ENCODE measurements around the gene SPDYC.

Gene SPDYC

GRCh38 chr11:65187971-65188461 lies 18.0 kb downstream of the SPDYC start:
- no peak for TF ChIP-seq CTCF (IDR thresholded peaks at IDR 0.05; ENCODE audit: insufficient read depth, low read length, missing control alignments)

GRCh38 chr11:65188486-65188885 lies 18.5 kb downstream of the SPDYC start:
- H3K4me3 ChIP-seq (ENCODE audit: low read depth, low read length) = no peak overlapping the region
- TF ChIP-seq CTCF (IDR thresholded peaks at IDR 0.05; ENCODE audit: insufficient read depth, low read length, missing control alignments) = no peak
- CTCF ChIA-PET = no interaction called here
- no peak for DNase-seq (ENCODE audit: low read depth, low spot score)
- POLR2A ChIA-PET = no interaction called here

More at GRCh38 chr11:65187971-65188461, 18.0 kb downstream of the SPDYC start:
- no peak for DNase-seq (ENCODE audit: low read depth, low spot score)
- ChIA-PET CTCF (no interaction called here), POLR2A (no interaction called here)
- H3K4me3 ChIP-seq (ENCODE audit: low read depth, low read length) = no peak overlapping the region

- CTCF ChIA-PET = no interaction called here
Observed at GRCh38 chr11:65189191-65189590, 19.2 kb downstream of the SPDYC start.

GRCh38 chr11:65194564-65194963 lies 24.5 kb downstream of the SPDYC start:
- CTCF ChIA-PET = no interaction called here
- no peak for TF ChIP-seq CTCF (IDR thresholded peaks at IDR 0.05; ENCODE audit: insufficient read depth, low read length, missing control alignments)
- DNase-seq (ENCODE audit: low read depth, low spot score) = no peak
- POLR2A ChIA-PET = no interaction called here
- no peak overlapping the region for H3K4me3 ChIP-seq (ENCODE audit: low read depth, low read length)

More at GRCh38 chr11:65189191-65189590, 19.2 kb downstream of the SPDYC start:
- no peak for DNase-seq (ENCODE audit: low read depth, low spot score)
- no peak overlapping the region for H3K4me3 ChIP-seq (ENCODE audit: low read depth, low read length)
- POLR2A ChIA-PET = no interaction called here
- TF ChIP-seq CTCF (IDR thresholded peaks at IDR 0.05; ENCODE audit: insufficient read depth, low read length, missing control alignments) = no peak

GRCh38 chr11:65204143-65204542 lies 34.1 kb downstream of the SPDYC start:
- no peak overlapping the region for H3K4me3 ChIP-seq (ENCODE audit: low read depth, low read length)

More at GRCh38 chr11:65204143-65204542, 34.1 kb downstream of the SPDYC start:
- TF ChIP-seq CTCF (IDR thresholded peaks at IDR 0.05; ENCODE audit: insufficient read depth, low read length, missing control alignments) = no peak
- CTCF ChIA-PET = interaction anchor here (0.6 to 6.0 kb wide), 20 partner anchors 8 to 126 kb away, joined by 3 to 34 read pairs (median 4); partner anchors contain the start of gene CAPN1
- POLR2A ChIA-PET = no interaction called here
- no peak for DNase-seq (ENCODE audit: low read depth, low spot score)

All from AG04449 (cell line).